Fibroblast of the conjunctiva (primary cell): Measurements from ENCODE around the gene PRR19.
"Not testable (repeated sequence)": the region's sequence is repeated elsewhere in the genome, so short reads cannot be mapped to it uniquely, and the experiment has no call there.

Experiments
- DNase-seq: peaks from one replicate; pipeline ENCODE4 v3.0.0-alpha.2; 2010; ENCODE audit warnings: low read depth

Gene PRR19

DNA sequence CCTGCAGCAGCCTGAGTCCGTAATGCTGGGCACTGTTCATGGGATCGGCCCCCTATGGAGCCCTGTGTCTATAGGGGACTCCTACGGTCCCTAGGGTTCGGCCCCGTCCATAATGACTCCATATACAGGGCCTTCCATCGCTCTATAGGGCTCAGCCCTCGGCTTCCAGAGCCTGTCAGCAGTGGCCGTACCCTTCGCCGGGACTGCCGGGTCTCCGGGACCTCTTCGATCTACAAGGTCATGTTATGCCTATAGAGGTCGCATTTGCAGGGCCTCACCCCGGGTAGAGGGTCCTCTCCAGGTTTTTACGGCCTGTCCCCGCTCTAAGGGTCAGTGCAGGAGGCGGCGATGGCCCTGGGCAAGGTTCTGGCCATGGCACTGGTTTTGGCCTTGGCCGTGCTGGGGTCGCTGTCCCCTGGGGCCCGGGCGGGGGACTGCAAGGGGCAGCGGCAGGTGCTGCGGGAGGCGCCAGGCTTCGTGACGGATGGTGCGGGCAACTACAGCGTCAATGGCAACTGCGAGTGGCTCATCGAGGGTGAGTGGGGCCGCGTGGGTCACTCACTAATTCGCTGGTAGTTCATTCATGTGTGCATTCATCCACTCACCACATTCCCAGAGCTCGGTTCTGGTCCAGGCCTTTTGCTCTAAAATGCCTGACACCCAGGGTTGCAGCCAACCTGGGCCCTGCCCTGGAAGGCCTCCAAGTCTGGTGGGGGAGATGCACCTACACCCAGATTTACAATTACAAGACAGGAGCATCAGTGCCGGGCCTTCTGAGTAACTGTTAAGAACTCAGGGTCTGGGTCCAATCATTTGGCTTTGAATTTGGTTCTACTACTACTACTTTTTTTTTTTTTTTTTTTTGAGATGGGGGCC is 24.2 kb downstream of the PRR19 start:
- DNase-seq, result no peak

DNA sequence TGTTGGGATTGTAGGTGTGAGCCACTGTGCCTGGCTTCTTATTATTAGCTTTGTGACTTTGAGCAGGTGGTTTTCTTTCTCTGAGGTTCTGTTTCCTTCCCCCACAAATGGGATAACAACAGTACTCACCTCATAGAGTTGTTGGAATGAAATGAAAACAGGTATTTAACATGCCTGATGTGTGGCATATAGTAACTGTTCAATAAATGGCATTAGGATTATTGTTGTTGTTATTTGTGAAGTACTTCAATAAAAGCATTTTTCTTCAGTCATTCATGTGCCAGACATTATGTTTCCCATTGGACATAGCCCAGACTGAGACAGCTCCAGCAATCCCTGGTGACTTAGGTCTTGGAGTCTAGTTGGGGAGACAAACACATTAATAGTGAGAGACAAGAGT is 25.0 kb downstream of the PRR19 start:
- DNase-seq, result no peak

DNA sequence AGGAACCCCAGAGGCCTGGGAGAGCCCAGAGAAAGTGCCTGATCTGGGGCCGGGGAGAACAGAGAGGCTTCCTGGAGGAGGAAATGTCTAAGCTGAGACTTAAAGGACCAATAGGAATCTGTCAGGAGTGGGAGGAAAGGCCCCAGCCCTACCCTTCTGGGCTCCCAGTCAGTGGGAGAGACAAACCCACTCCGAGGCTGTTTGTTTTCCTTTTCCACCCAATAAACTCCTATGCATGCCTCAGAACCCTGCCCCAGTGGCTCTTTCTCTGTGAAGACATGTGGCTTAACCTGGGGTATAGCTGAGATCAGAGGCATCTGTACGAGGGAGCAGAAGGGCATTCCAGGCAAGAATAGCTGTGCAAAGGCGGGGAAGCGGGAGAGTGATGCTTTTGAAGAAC is 25.4 kb downstream of the PRR19 start:
- no peak for DNase-seq

DNA sequence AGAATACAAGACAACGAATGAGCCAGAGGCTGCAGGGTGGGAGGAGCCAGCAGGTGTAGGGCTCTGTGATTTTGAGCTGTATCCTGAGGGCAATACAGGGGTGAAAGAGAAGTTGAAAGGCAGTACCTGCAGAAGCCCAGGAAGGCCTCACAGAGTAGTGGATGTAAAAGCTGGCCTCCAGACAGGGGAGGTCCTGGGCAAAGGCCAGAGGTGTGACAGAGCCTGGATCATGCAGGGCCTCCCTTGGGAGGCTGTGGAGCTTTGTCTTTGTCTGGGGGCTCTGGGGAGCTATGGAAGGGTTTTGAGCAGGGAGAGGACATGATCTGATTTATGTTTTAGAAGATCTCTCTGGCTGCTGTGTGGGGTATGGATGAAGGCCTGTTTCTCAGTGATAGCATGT is 26.2 kb downstream of the PRR19 start:
- DNase-seq, result no peak

DNA sequence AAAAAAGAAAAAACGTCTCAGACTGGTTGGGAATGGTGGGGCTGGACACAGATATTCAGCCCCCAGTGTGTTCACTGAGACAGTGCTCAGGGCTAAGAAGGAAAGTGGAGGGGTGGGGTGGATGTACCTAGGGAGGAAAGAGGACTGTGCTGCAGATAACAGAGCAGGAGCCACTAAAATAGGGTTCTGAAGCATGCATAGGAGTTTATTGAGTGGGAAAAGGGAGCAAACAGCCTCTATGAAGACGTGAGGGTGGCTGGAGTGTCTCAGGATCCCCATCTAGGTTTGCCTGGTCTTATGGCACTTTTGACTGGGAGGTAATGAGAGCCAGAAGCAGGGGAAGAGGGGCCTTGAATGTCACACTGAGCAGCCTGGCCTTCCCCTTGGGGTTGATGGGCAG is 26.9 kb downstream of the PRR19 start:
- DNase-seq, result no peak

DNA sequence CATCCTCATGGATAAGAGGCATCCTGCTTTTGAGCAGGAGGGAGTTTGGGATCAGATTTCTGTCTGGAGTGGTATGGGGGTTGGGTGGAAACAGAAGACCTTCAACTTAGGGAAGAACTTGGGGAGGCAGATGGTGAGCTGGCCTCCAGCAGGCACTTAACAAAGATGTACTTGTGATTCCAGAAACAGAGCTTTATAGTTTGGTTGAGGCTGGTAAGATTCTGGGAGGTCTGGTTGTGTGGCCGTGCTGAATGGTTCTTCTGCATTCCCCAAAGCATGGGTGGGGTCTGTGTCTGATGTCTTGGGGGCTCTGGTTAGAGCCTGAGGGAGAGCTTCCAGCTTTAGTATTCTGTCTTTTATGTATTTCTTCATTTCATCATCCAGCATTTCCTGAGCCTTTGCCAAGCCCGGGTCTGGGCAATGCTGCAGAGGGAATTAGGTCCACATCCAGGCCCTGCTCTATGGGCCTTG is 28.3 kb downstream of the PRR19 start:
- DNase-seq, result peak; percentile 53

DNA sequence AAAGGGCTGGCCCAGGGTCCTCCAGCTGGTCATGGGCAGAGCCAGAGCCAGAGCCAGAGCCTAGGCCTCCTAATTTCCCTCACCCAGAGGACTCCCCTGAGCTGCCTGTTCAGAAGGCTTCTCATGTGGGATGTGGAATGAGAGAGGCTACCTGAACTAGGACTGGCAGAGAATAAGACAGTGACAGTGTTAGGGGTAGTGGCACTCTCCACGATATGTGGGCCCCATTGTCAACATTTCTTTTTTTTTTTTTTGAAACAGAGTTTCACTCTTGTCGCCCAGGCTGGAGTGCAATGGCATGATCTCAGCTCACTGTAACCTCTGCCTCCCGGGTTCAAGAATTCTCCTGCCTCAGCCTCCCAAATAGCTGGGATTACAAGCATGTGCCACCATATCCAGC is 29.4 kb downstream of the PRR19 start:
- DNase-seq, result not testable (repeated sequence)

DNA sequence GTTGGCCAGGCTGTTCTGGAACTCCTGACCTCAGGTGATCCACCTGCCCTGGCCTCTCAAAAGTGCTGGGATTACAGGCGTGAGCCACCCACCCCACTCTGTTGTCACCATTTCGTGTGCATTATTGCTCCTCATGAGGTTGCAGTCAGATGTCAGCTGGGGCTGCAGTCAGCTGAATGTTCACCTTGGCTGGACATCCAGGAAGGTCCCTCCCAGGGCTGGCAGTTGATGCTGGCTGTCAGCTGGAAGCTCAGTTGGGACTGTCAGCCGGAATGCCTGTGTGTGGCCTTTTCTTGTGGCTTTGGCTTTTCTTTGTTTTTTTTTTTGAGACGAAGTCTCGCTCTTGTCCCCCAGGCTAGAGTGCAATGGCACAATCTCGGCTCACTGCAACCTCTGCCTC is 30.1 kb downstream of the PRR19 start:
- DNase-seq, result no peak

DNA sequence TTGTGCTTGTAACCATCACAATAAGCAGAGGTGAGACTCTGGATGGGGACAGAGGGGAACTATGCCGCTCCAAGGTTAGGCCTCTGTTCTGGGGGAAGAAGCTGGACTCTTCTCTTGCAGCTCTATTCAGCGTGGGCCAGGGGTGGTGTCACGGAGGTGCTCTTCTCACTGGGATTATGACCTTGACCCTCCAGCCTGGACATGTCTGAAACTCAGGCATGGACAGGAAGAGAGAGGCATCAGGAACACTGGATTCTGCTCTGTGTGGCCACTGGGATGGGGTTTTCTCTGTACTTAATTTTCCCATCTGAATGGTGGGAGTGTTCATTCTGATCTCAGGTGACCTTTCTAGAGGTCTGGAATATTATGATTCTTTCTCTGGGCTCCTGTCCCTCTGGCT is 31.1 kb downstream of the PRR19 start:
- DNase-seq, result no peak

DNA sequence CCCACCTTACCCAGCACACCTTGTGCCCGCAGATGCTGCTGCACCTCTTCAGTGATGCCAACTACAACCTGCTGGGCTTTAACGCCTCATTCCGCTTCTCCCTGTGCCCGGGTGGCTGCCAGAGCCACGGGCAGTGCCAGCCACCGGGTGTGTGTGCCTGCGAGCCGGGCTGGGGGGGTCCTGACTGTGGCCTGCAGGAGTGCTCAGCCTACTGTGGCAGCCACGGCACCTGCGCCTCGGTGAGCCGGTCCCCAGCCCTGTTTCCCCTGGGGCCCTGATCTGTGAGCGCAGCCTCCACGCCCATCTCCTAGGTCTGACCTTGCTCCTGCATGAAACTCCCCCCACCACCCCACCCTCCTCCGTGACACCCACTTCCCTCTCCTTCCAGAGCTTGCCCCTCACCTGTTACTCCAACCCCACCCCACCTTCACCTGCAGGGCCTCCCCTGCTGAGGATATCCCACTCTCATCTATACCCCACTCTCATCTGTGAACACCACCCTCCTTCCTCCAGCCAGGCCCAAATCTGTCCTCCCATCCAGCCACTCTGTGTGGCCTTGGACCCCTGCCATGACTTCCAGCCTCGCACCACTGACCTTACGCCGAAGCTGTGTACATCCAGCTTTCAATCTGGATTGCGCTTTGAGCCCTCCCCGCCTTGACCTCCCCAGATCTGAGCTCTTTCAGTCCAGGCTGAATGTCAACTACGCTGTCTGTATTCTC is 32.2 kb downstream of the PRR19 start:
- no peak for DNase-seq

DNA sequence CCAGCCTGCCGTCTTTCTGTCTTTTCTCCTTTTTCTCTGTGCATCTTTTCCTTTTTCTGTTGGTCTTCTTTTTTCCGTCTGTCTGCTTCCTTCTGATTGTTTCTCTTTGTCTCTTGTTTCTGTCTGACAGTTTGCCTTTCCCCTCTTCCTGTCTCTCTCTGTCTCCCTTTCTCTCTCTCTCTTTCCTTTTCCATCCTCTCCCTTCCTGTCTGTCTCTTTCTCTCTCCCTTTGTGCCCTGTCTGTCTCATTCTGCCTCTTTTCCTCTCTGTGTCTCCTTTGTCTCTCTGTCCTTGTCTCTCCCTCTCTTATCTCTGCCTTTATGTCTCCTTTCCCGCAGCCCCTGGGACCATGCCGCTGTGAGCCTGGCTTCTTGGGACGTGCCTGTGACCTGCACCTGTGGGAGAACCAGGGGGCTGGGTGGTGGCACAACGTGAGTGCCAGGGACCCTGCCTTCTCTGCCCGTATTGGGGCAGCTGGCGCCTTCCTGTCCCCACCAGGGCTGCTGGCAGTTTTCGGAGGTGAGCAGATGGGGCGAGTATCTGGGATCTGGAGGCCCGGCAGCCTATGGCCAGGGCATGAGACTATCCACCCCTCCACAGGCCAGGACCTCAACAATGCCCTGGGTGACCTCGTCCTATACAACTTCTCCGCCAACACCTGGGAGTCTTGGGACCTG is 32.9 kb downstream of the PRR19 start:
- no peak for DNase-seq

DNA sequence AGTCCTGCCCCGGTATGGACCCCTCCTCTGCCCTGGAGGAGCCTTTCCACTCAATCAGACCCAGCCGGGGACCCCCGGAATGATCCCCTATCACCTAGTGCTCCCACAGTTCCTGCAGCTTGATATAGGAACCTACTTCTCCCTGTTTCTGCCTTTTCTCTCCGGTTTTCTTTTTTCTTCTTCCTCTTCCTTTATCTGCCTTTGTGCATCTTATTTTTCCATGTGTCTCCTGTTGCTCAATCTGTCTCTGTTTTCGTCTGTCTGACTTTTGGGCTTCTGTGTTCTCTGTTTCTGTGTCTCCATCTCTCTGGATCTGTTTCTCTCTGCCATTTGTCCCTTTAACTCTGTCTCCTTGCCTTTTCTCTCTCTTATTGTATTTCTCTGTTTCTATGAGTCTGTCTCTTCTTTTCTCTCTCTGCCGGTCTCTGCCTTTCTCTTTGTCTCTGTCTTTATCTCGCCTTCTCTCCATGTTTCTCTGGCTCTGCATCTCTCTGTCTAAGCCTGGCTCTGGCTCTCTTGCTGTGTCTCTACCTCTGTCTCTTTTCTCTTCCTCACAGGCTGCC is 33.5 kb downstream of the PRR19 start:
- no peak for DNase-seq

DNA sequence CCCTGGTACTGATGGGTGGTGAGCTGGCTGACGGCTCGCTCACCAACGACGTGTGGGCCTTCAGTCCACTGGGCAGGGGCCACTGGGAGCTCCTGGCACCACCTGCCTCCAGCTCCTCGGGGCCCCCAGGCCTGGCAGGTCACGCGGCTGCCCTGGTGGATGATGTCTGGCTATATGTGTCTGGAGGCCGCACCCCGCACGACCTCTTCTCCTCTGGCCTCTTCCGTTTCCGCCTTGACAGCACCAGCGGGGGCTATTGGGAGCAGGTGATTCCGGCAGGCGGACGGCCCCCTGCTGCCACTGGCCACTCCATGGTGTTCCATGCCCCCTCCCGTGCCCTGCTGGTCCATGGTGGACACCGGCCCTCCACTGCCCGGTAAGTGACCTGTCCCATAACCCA is 34.0 kb downstream of the PRR19 start:
- DNase-seq, result no peak

DNA sequence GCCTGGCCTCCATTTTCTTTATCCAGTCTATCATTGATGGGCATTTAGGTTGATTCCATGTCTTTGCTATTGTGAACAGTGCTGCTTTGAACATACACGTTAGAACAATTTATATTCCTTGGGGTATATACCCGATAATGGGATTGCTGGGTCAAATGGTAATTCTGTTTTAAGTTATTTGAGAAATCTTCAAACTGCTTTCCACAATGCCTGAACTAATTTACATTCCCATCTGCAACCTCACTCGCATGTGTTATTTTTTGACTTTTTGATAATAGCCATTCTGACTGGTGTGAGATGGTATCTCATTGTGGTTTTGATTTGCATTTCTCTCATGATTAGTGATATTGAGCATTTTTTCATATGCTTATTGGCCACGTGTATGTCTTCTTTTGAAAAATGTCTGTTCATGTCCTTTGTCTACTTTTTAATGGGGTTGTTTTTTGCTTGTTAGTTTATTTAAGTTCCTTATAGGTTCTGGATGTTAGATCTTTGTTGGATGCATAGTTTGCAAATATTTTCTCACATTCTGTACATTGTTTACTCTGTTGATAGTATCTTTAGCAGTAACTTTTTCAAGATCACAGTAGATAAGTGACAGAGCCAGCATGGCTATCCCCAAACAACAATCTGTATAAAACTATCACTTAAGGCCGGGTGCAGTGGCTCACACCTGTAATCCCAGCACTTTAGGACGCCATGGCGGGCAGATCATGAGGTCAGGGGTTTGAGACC is 37.4 kb downstream of the PRR19 start:
- DNase-seq, result not testable (repeated sequence)

DNA sequence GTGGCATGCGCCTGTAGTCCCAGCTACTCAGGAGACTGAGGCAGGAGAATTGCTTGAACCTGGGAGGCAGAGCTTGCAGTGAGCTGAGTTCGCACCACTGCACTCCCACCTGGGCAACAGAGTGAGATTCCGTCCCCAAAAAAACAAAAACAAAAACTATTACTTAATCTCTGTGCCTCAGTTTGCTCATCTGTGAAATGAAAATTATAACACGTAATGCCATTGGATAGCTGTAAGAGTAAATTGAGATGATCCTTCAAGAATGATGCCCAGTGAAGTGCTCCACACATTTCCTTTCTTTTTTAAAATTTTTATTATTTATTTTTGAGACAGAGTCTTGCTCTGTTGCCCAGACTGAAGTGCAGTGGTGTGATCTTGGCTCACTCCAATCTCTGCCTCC is 38.0 kb downstream of the PRR19 start:
- DNase-seq, result not testable (repeated sequence)

DNA sequence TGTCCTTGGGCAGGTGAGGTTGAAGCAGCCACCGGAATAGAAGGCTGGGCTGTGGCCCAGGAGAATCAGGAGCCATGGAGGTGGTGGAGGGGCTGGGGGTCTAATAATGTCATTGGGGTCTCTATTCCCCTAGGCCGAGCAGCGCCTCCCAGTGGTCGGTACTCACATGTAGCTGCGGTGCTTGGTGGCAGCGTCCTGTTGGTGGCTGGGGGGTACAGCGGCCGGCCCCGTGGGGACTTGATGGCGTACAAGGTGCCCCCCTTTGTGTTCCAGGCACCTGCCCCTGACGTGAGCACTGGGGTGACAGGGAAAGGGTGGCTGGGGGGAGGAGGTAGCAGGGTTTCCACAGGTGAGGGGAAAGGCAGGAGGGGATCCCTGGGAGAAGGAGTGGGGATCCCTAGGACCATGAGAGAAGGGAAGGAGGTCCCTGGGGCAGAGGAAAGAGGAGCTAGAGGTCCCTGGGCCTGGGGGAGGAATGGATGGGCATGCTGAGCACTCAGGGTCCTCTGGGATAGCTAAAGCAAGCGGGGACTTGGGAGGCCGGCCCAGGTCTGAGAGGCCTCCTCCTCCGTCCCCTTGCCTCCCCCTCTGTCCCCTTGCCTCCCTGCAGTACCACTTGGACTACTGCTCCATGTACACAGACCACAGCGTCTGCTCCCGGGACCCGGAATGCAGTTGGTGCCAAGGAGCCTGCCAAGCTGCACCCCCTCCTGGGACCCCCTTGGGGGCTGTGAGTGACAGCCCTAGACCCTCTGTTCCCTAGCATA is 41.6 kb downstream of the PRR19 start:
- no peak for DNase-seq

DNA sequence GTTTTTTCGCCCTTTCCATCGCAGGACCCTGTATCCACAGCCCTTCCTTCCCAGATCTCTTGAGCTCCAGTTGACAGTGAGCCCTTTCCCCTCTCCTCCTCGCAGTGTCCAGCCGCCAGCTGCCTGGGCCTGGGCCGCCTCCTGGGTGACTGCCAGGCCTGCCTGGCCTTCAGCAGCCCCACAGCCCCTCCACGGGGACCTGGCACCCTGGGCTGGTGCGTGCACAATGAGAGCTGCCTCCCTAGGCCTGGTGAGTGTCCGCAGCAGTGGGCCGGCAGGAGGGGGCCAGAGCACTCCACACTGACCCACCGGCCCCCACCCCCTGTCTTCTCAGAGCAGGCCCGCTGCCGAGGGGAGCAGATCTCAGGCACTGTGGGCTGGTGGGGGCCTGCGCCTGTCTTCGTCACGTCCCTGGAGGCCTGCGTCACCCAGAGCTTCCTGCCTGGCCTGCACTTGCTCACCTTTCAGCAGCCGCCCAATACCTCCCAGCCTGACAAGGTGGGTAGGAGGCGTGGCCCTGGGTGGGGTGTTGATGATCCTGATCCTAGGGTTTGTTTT is 42.5 kb downstream of the PRR19 start:
- no peak for DNase-seq

DNA sequence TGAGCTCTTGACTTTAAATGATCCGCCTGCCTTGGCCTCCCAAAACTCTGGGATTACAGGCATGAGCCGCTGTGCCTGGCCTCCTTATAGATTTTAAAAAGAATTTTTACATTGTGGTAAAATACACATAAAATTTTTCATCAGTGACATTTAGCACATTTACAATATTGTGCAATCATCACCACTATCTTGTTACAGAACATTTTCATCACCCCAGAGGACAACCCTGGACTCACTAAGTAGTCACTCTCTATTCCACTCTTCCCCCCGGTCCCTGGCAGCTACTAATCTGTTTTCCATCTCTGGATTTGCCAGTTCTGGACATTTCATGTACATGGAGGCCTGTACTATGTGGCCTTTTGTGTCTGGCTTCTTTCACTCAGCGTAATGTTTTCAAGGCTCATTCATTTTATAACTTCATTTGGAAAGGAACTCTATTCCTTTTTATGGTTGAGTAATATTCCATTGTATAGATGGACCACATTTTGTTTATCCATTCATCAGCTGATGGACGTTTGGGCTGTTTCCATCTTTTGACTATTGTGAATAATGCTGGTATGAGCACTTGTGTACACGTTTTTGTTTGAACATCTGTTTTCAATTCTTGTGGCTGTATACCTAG is 43.4 kb downstream of the PRR19 start:
- DNase-seq, result peak; percentile 74

DNA sequence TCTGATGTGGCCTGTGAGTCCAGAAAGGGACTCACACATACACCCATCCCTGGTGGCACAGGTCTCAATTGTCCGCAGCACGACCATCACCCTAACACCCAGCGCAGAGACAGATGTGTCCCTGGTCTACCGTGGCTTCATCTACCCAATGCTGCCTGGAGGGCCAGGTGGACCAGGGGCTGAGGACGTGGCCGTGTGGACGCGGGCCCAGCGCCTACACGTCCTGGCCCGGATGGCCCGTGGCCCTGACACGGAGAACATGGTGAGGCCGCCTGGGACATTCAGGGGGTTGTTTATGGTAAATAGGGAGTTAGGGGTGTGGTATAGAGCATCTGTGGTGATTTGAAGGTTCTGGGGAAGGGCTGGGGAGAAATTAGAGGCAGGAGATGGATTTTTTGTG is 46.3 kb downstream of the PRR19 start:
- no peak for DNase-seq
